Fibroblast of lung (primary cell): ENCODE data around the gene SLC20A1.

Experiments
- EZH2 ChIP-seq: IDR thresholded peaks from 2 replicates; pipeline ENCODE4 v1.5.1; 2012; ENCODE audit warnings: low read length, control low read depth, mild to moderate bottlenecking; ENCODE audit errors: missing control alignments
- TF ChIP-seq, protein P1 (sequence below), 2 donors: IDR thresholded peaks in 1 of 2; conservative IDR thresholded peaks in 1 of 2; 1 replicate in 1 of 2; 2 replicates in 1 of 2; pipeline ENCODE4 v1.5.1; 2011 to 2012; ENCODE audit warnings: low read length in 2 of 2, control low read depth in 1 of 2, inconsistent platforms in 1 of 2, low read depth in 1 of 2, mild to moderate bottlenecking in 1 of 2

DNA sequence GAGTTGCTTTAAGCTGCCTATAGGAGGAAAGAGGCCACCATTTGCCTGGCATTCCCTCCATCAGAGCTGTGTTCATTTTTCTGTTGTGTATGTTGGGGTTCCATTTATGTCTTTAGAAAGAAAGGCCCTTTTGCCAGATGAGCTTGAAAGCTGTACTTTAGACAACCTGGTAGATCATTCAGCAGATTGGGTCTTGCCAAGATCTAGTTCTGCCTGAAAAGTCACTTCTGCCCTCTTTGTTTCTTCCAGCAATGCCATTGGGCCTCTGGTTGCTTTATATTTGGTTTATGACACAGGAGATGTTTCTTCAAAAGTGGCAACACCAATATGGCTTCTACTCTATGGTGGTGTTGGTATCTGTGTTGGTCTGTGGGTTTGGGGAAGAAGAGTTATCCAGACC is 14.4 kb downstream of the SLC20A1 start:
- TF ChIP-seq, protein P1, sequence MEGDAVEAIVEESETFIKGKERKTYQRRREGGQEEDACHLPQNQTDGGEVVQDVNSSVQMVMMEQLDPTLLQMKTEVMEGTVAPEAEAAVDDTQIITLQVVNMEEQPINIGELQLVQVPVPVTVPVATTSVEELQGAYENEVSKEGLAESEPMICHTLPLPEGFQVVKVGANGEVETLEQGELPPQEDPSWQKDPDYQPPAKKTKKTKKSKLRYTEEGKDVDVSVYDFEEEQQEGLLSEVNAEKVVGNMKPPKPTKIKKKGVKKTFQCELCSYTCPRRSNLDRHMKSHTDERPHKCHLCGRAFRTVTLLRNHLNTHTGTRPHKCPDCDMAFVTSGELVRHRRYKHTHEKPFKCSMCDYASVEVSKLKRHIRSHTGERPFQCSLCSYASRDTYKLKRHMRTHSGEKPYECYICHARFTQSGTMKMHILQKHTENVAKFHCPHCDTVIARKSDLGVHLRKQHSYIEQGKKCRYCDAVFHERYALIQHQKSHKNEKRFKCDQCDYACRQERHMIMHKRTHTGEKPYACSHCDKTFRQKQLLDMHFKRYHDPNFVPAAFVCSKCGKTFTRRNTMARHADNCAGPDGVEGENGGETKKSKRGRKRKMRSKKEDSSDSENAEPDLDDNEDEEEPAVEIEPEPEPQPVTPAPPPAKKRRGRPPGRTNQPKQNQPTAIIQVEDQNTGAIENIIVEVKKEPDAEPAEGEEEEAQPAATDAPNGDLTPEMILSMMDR (conservative IDR thresholded peaks at IDR 0.05 in 1 of 2, IDR thresholded peaks at IDR 0.05 in 1 of 2; ENCODE audit: low read depth in 1 of 2, low read length in 2 of 2), result no peak
- TF ChIP-seq EZH2, result no peak
